Aorta (tissue), 5 donors: ENCODE results near the gene ADAMTS3. TPM values are rescaled to one million over a fixed set of nuclear protein-coding genes. Genes with fewer than 3 reads are reported as not detected.

ENCODE experiments used
- ATAC-seq: fragments of 200-7000 bp; cut with Tn5 transposase; one replicate; pipeline ENCODE4 v1.9.1; 2022; ENCODE audit warnings: moderate library complexity; ENCODE audit not compliant: low FRiP score
- DNase-seq, 2 donors: peaks; one replicate each; pipeline ENCODE4 v3.0.0-alpha.2; 2020
- H3K27ac ChIP-seq, 2 donors: one replicate each; pipeline ENCODE4 v1.5.1; 2013; ENCODE audit warnings: low read length in 2 of 2, mild to moderate bottlenecking in 2 of 2, moderate library complexity in 2 of 2, control low read depth in 1 of 2, inconsistent platforms in 1 of 2, low read depth in 1 of 2
- H3K27me3 ChIP-seq, 2 donors: one replicate each; pipeline ENCODE4 v1.6.1; 2013; ENCODE audit warnings: control low read depth in 1 of 2, low read length in 1 of 2, mild to moderate bottlenecking in 1 of 2, moderate library complexity in 1 of 2; ENCODE audit not compliant: insufficient read depth in 2 of 2, control insufficient read depth in 1 of 2
- H3K36me3 ChIP-seq, 2 donors: one replicate each; pipeline ENCODE4 v1.6.1; 2013; ENCODE audit warnings: control low read depth in 1 of 2, low read length in 1 of 2, mild to moderate bottlenecking in 1 of 2; ENCODE audit not compliant: insufficient read depth in 2 of 2, control insufficient read depth in 1 of 2
- H3K4me1 ChIP-seq, 2 donors: one replicate each; pipeline ENCODE4 v1.6.1; 2013; ENCODE audit warnings: low read length in 2 of 2, control low read depth in 1 of 2, mild to moderate bottlenecking in 1 of 2, moderate library complexity in 1 of 2; ENCODE audit not compliant: insufficient read depth in 2 of 2, control insufficient read depth in 1 of 2
- H3K4me3 ChIP-seq, 2 donors: one replicate each; pipeline ENCODE4 v1.5.1; 2013; ENCODE audit warnings: low read length in 2 of 2, control low read depth in 1 of 2, mild to moderate bottlenecking in 1 of 2
- H3K9me3 ChIP-seq: one replicate; pipeline ENCODE4 v1.6.1; 2013; ENCODE audit warnings: mild to moderate bottlenecking, low read length; ENCODE audit not compliant: control insufficient read depth
- WGBS, 2 donors: extraction: QIAGEN DNeasy Blood & Tissue Kit; methylation state at CpG; one replicate each; pipeline ENCODE4 v1.1.7; 2013; 5-methylcytosine and 5-hydroxymethylcytosine counted together
- intact Hi-C, 2 donors: fragments of 100-400 bp; cut with DNase I; formaldehyde crosslinking; loops; one replicate each; pipeline versions ENCODE4 v1.14.2 to v1.15.0; 2022
- polyA plus RNA-seq, 2 donors: library from polyadenylated mRNA; stranded (reverse); fragments of 200-250 nt; gene quantifications; one replicate each; pipeline ENCODE4 v1.2.3, GENCODE V29; 2013
- total RNA-seq, 2 donors: library from RNA; stranded (reverse); fragmentation: NEBNext Ultra II Directional; extraction: Animal tissue kit (Norgen Biotek cat#: 25700); gene quantifications; one replicate each; pipeline ENCODE4 v1.2.1, GENCODE V29; 2021
- donor health status: healthy with polysubstance abuse.
- donor health status: Bipolar disorder and iron deficiency.
- donor health status: DM: no; HTN: no; CAD: no.
- donor health status: DM: no; HTN: no; CAD: no.
- donor health status: DM: yes; HTN: yes; CAD: no.

The ADAMTS3 gene
- total and polyA plus RNA-seq, 4 donors = 0.25 to 5.9 (median 2.5) TPM

GRCh38 chr4:72577211-72577610, 8.2 kb upstream of the ADAMTS3 start:
- H3K36me3 ChIP-seq = no peaks in the 10 kb centered on the region
- intact Hi-C loops = no loop called here
- DNase-seq (no peak), ATAC-seq (no peak)
- no peaks in the 10 kb centered on the region for H3K27me3 ChIP-seq
- H3K27ac ChIP-seq = no peak overlapping the region
- H3K9me3 ChIP-seq = no peaks in the 10 kb centered on the region
- WGBS, 2 donors = 95% methylated on average over 6 of the region's 6 CpGs
- H3K4me3 ChIP-seq = no peak overlapping the region
- no peaks in the 10 kb centered on the region for H3K4me1 ChIP-seq

- Histone ChIP-seq H3K27me3 (no peaks in the 10 kb centered on the region), H3K36me3 (no peaks in the 10 kb centered on the region), H3K9me3 (no peaks in the 10 kb centered on the region), H3K27ac (no peak overlapping the region), H3K4me3 (no peak overlapping the region), H3K4me1 (peaks cover 0 to 5% of the 10 kb centered on the region in 2 donors)
- ATAC-seq (no peak), DNase-seq (no peak)
- intact Hi-C loops = no loop called here
- 84 to 88% methylated on average over 6 of the region's 6 CpGs for WGBS, 2 donors
Measured at GRCh38 chr4:72571337-72571736, 2.3 kb upstream of the ADAMTS3 start.

GRCh38 chr4:72569719-72570235, 756 bp upstream of the ADAMTS3 start:
- ATAC-seq (no peak), DNase-seq (no peak)
- intact Hi-C loops = no loop called here

GRCh38 chr4:72567821-72568675, 973 bp downstream of the ADAMTS3 start:
- Histone ChIP-seq H3K27ac (peak overlapping the region; percentile 3 to 11), H3K27me3 (no peaks in the 10 kb centered on the region)
- WGBS, 2 donors = 0 to 1% methylated on average over 39 to 41 of the region's 41 CpGs

More at GRCh38 chr4:72569719-72570235, 756 bp upstream of the ADAMTS3 start:
- H3K4me1 ChIP-seq = peaks cover 0 to 5% of the 10 kb centered on the region in 2 donors
- 57 to 58% methylated on average over 15 of the region's 15 CpGs for WGBS, 2 donors
- no peaks in the 10 kb centered on the region for H3K36me3 ChIP-seq
- H3K27me3 ChIP-seq = no peaks in the 10 kb centered on the region
- H3K4me3 ChIP-seq = peak overlapping the region in 1 of 2 donors; percentile 48
- H3K9me3 ChIP-seq = no peaks in the 10 kb centered on the region
- no peak overlapping the region for H3K27ac ChIP-seq

GRCh38 chr4:72567036-72567435, 2.0 kb downstream of the ADAMTS3 start:
- ATAC-seq (no peak), DNase-seq (no peak)
- no peaks in the 10 kb centered on the region for H3K9me3 ChIP-seq
- no peak overlapping the region for H3K27ac ChIP-seq
- WGBS, 2 donors = 0 to 1% methylated on average over 1 of the region's 1 CpG
- intact Hi-C loops = no loop called here
- peak overlapping the region in 1 of 2 donors; percentile 14 for H3K4me3 ChIP-seq
- peaks cover 0 to 5% of the 10 kb centered on the region in 2 donors for H3K4me1 ChIP-seq
- no peaks in the 10 kb centered on the region for H3K36me3 ChIP-seq
- no peaks in the 10 kb centered on the region for H3K27me3 ChIP-seq

More at GRCh38 chr4:72567821-72568675, 973 bp downstream of the ADAMTS3 start:
- no peaks in the 10 kb centered on the region for H3K36me3 ChIP-seq
- intact Hi-C loops = no loop called here
- H3K9me3 ChIP-seq = no peaks in the 10 kb centered on the region
- H3K4me3 ChIP-seq = peak overlapping the region; percentile 48 to 49
- ATAC-seq (peak; percentile 81), DNase-seq (peak; percentile 83 to 92)
- peaks cover 0 to 5% of the 10 kb centered on the region in 2 donors for H3K4me1 ChIP-seq

- no peaks in the 10 kb centered on the region for H3K36me3 ChIP-seq
- DNase-seq (no peak), ATAC-seq (no peak)
- H3K4me3 ChIP-seq = no peak overlapping the region
- H3K9me3 ChIP-seq = no peaks in the 10 kb centered on the region
- 62 to 64% methylated on average over 2 of the region's 2 CpGs for WGBS, 2 donors
- no peaks in the 10 kb centered on the region for H3K27me3 ChIP-seq
- no peak overlapping the region for H3K27ac ChIP-seq
- intact Hi-C loops = no loop called here
- H3K4me1 ChIP-seq = peaks cover 0 to 5% of the 10 kb centered on the region in 2 donors
Measured at GRCh38 chr4:72566464-72566972, 2.5 kb downstream of the ADAMTS3 start.

- H3K4me3 ChIP-seq = no peak overlapping the region
- no peak overlapping the region for H3K27ac ChIP-seq
- no peak for ATAC-seq
- no peaks in the 10 kb centered on the region for H3K36me3 ChIP-seq
- peaks cover 0 to 5% of the 10 kb centered on the region in 2 donors for H3K4me1 ChIP-seq
- H3K9me3 ChIP-seq = no peaks in the 10 kb centered on the region
- DNase-seq = no peak
- intact Hi-C loops = no loop called here
- 79 to 81% methylated on average over 2 of the region's 2 CpGs for WGBS, 2 donors
- no peaks in the 10 kb centered on the region for H3K27me3 ChIP-seq
Measured at GRCh38 chr4:72564789-72565188, 4.2 kb downstream of the ADAMTS3 start.

- WGBS, 2 donors = 87 to 94% methylated on average over 1 of the region's 1 CpG
- no peaks in the 10 kb centered on the region for H3K9me3 ChIP-seq
- no peak overlapping the region for H3K4me3 ChIP-seq
- intact Hi-C loops = no loop called here
- no peaks in the 10 kb centered on the region for H3K27me3 ChIP-seq
- H3K27ac ChIP-seq = no peak overlapping the region
- no peaks in the 10 kb centered on the region for H3K36me3 ChIP-seq
- DNase-seq (no peak), ATAC-seq (no peak)
- H3K4me1 ChIP-seq = peaks cover 0 to 5% of the 10 kb centered on the region in 2 donors
Measured at GRCh38 chr4:72564184-72564583, 4.8 kb downstream of the ADAMTS3 start.
